Esophagus squamous epithelium (tissue), 4 donors: ENCODE measurements around the gene MN1.

Experiments used
- POLR2A ChIP-seq, 4 donors: fragments of 450-650 bp; IDR thresholded peaks; one replicate each; pipeline ENCODE4 v1.6.1; 2017; ENCODE audit warnings: antibody characterized with exemption in 4 of 4, mild to moderate bottlenecking in 4 of 4, moderate library complexity in 3 of 4
- TF ChIP-seq, protein P1 (sequence below), 6 experiments: fragments of 450-650 bp in 4 of 6; fragments of 200-600 bp in 2 of 6; sonication (generic) in 2 of 6; IDR thresholded peaks; one replicate each; pipeline ENCODE4 v1.5.1; 2016 to 2019; ENCODE audit warnings: antibody characterized with exemption in 6 of 6, mild to moderate bottlenecking in 4 of 6, moderate library complexity in 4 of 6

DNA sequence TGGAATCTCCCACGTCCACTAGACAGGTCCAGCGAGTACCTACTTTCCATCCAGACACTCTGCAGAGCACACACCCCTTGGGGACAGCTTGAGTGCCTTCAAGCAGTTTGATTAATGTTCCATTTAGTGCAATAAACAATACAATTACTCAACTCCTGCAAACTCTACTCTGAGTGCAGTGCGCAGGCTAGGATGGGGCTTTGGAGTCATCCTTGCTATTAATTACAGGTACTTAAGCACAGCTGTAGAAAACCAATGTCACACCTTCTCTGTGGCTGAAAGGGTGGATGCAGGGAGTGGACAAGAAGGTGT lies 82.6 kb downstream of the MN1 start:
- TF ChIP-seq, protein P1, sequence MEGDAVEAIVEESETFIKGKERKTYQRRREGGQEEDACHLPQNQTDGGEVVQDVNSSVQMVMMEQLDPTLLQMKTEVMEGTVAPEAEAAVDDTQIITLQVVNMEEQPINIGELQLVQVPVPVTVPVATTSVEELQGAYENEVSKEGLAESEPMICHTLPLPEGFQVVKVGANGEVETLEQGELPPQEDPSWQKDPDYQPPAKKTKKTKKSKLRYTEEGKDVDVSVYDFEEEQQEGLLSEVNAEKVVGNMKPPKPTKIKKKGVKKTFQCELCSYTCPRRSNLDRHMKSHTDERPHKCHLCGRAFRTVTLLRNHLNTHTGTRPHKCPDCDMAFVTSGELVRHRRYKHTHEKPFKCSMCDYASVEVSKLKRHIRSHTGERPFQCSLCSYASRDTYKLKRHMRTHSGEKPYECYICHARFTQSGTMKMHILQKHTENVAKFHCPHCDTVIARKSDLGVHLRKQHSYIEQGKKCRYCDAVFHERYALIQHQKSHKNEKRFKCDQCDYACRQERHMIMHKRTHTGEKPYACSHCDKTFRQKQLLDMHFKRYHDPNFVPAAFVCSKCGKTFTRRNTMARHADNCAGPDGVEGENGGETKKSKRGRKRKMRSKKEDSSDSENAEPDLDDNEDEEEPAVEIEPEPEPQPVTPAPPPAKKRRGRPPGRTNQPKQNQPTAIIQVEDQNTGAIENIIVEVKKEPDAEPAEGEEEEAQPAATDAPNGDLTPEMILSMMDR (IDR thresholded peaks at IDR 0.05), result no peak
- no peak for TF ChIP-seq POLR2A (IDR thresholded peaks at IDR 0.05)
